GM12878 (cell line): ENCODE data around the gene TENT5A. TPM values are rescaled to one million over a fixed set of nuclear protein-coding genes. Genes with fewer than 3 reads are reported as not detected.

Source experiments
- ATAC-seq: fragments of 200-7000 bp; cut with Tn5 transposase; 3 replicates; pipeline ENCODE4 v1.9.1; 2020; ENCODE audit warnings: mild to moderate bottlenecking, moderate library complexity
- BruUV-seq: library from RNA; stranded (reverse); fragments of 400-500 nt; replicated peaks from 2 replicates; lab custom pipeline; 2021; lab: Mats Ljungman, UMichigan
- CTCF ChIA-PET: fragments of 300-600 bp; sonication (Branson Sonifier 250); formaldehyde crosslinking; extraction: SDS; loops from one replicate; lab custom pipeline; 2021; ENCODE audit warnings: inconsistent platforms; lab: Yijun Ruan, JAX
- POLR2A ChIA-PET: fragments of 350-600 bp; formaldehyde crosslinking; extraction: SDS; loops from one replicate; lab custom pipeline; 2021; ENCODE audit warnings: inconsistent platforms; lab: Charles Lee
- RAD21 ChIA-PET: fragments of 300-600 bp; sonication (Branson Sonifier 250); formaldehyde crosslinking; loops from one replicate; lab custom pipeline; 2023; ENCODE audit warnings: antibody characterized with exemption; ENCODE audit not compliant: unreplicated experiment; lab: Charles Lee
- SMC1A ChIA-PET: fragments of 300-600 bp; sonication (Branson Sonifier 250); formaldehyde crosslinking; loops from one replicate; lab custom pipeline; 2023; ENCODE audit not compliant: unreplicated experiment, uncharacterized antibody; lab: Charles Lee
- DNase-seq: peaks from one replicate; pipeline ENCODE4 v3.0.0-alpha.2; 2011; ENCODE audit warnings: low read depth, low spot score
- FAIRE-seq: peaks from 3 replicates; lab custom pipeline; 2011; peaks lifted over from hg19 to GRCh38; lab: Jason Lieb, UNC
- H2AFZ ChIP-seq: 2 replicates; pipeline ENCODE4 v1.6.0; 2011; ENCODE audit warnings: low read depth, low read length, control low read depth; ENCODE audit not compliant: control insufficient read depth
- H3K27ac ChIP-seq: 2 replicates; pipeline ENCODE4 v1.5.1; 2011; ENCODE audit warnings: control low read depth; ENCODE audit not compliant: control insufficient read depth, insufficient read depth
- H3K27me3 ChIP-seq, 2 experiments: replicated peaks in 1 of 2; 2 replicates each; pipeline versions ENCODE4 v1.6.0 to v1.6.1; 2011; ENCODE audit warnings: low read length in 1 of 2; ENCODE audit not compliant: control insufficient read depth in 2 of 2, insufficient read depth in 2 of 2
- H3K36me3 ChIP-seq, 2 experiments: 2 replicates each; pipeline ENCODE4 v1.5.1; 2011; ENCODE audit warnings: low read length in 1 of 2; ENCODE audit not compliant: control insufficient read depth in 2 of 2, insufficient read depth in 2 of 2
- H3K4me1 ChIP-seq: 2 replicates; pipeline ENCODE4 v1.6.1; 2011; ENCODE audit warnings: mild to moderate bottlenecking, low read length, moderate library complexity, mixed read lengths; ENCODE audit not compliant: control insufficient read depth, insufficient read depth
- H3K4me2 ChIP-seq: 2 replicates; pipeline ENCODE4 v1.6.0; 2011; ENCODE audit warnings: control low read depth; ENCODE audit not compliant: control insufficient read depth, insufficient read depth
- H3K4me3 ChIP-seq: fragments of 200-600 bp; sonication (generic); 2 replicates; pipeline ENCODE4 v1.5.1; 2016
- H3K79me2 ChIP-seq: 2 replicates; pipeline ENCODE4 v1.6.0; 2011; ENCODE audit warnings: low read length; ENCODE audit not compliant: control insufficient read depth, insufficient read depth
- H3K9ac ChIP-seq: 2 replicates; pipeline ENCODE4 v1.8.0; 2011; ENCODE audit warnings: low read length, control low read depth, mixed read lengths; ENCODE audit not compliant: control insufficient read depth, insufficient read depth
- H3K9me3 ChIP-seq: replicated peaks from 3 replicates; pipeline ENCODE4 v1.5.1; 2011; ENCODE audit warnings: mild to moderate bottlenecking, low read length; ENCODE audit not compliant: control insufficient read depth, insufficient read depth
- H4K20me1 ChIP-seq: 2 replicates; pipeline ENCODE4 v1.6.0; 2011; ENCODE audit not compliant: control insufficient read depth, insufficient read depth
- CBFB ChIP-seq: IDR thresholded peaks from 2 replicates; pipeline ENCODE4 v1.6.1; 2016; ENCODE audit warnings: antibody characterized with exemption, low read depth
- IRF4 ChIP-seq: IDR thresholded peaks from 2 replicates; pipeline ENCODE4 v1.6.1; 2011; ENCODE audit warnings: low read depth, low read length
- MEF2B ChIP-seq: fragments of 450-650 bp; IDR thresholded peaks from 2 replicates; pipeline ENCODE4 v1.6.1; 2018; ENCODE audit warnings: mild to moderate bottlenecking, moderate library complexity; ENCODE audit not compliant: partially characterized antibody, poor library complexity, severe bottlenecking
- NFYB ChIP-seq: IDR thresholded peaks from 2 replicates; pipeline ENCODE4 v1.6.1; 2011; ENCODE audit warnings: low read depth, mild to moderate bottlenecking, low read length, improper control_type of control experiment, moderate library complexity; ENCODE audit not compliant: insufficient read depth
- RBBP5 ChIP-seq: fragments of 200-600 bp; sonication (generic); conservative IDR thresholded peaks from 2 replicates; pipeline ENCODE4 v1.6.1; 2016
- SMAD5 ChIP-seq: IDR thresholded peaks from 2 replicates; pipeline ENCODE4 v1.6.1; 2016; ENCODE audit warnings: antibody characterized with exemption, low read depth
- SMC3 ChIP-seq: IDR thresholded peaks from 2 replicates; pipeline ENCODE4 v1.6.1; 2011; ENCODE audit warnings: low read length, improper control_type of control experiment, borderline replicate concordance
- SPI1 ChIP-seq: IDR thresholded peaks from 2 replicates; pipeline ENCODE4 v1.6.1; 2011; ENCODE audit warnings: low read depth, mild to moderate bottlenecking, low read length, moderate library complexity, borderline replicate concordance; ENCODE audit not compliant: insufficient read depth
- WGBS: methylation state at CpG from one replicate; pipeline ENCODE4 v1.1.6; 2016; ENCODE audit warnings: low lambda C conversion rate; ENCODE audit not compliant: insufficient replicate concordance, insufficient coverage; ENCODE audit errors: missing lambda C conversion rate; 5-methylcytosine and 5-hydroxymethylcytosine counted together
- in situ Hi-C: fragments of 300-500 bp; cut with MboI; formaldehyde crosslinking; loops from 9 replicates; pipeline ENCODE4 v1.14.3; 2018; ENCODE audit warnings: mixed read lengths
- intact Hi-C: fragments of 100-400 bp; cut with micrococcal nuclease; formaldehyde crosslinking; loops from one replicate; pipeline ENCODE4 v1.14.2; 2022; ENCODE audit not compliant: unreplicated experiment
- polyA plus RNA-seq, 11 experiments: library from polyadenylated mRNA; depleted of rRNA in 4 of 11; unstranded in 6 of 11; stranded (reverse) in 5 of 11; fragments of >200 nt; fragmentation: Nextera tagmentation in 4 of 11; fragmentation: Illumina TruSeq in 1 of 11; extraction: Ambion mirVana in 4 of 11; extraction: Trizol in 1 of 11; gene quantifications; 1 replicate in 1 of 11; 2 replicates in 10 of 11; pipeline versions ENCODE4 v1.2.1 to v1.2.3, GENCODE V29; 2011 to 2016; ENCODE audit warnings: inconsistent platforms in 2 of 11, missing spikeins in 2 of 11, low read depth in 1 of 11
- total RNA-seq, 4 experiments: library from RNA; depleted of rRNA in 3 of 4; stranded (reverse); fragments of >200 nt in 3 of 4; fragmentation: Illumina TruSeq in 1 of 4; extraction: Trizol in 1 of 4; gene quantifications; 2 replicates each; pipeline versions ENCODE4 v1.2.1 to v1.2.3, GENCODE V29; 2013 to 2021
- TF ChIP-seq, protein P1 (sequence below): fragments of 450-650 bp; IDR thresholded peaks from 2 replicates; pipeline ENCODE4 v1.6.1; 2017; ENCODE audit warnings: mild to moderate bottlenecking, low read depth, inconsistent platforms; ENCODE audit not compliant: poor library complexity, severe bottlenecking
- TF ChIP-seq, protein P2 (sequence below): IDR thresholded peaks from 2 replicates; pipeline ENCODE4 v1.6.1; 2012; ENCODE audit warnings: improper control_type of control experiment, low read depth, low read length; ENCODE audit not compliant: insufficient replicate concordance
- TF ChIP-seq, protein P3 (sequence below), 3 experiments: IDR thresholded peaks in 2 of 3; conservative IDR thresholded peaks in 1 of 3; 2 replicates each; pipeline ENCODE4 v1.5.1; 2011; ENCODE audit warnings: low read depth in 3 of 3, low read length in 3 of 3, mild to moderate bottlenecking in 3 of 3, control low read depth in 2 of 3, moderate library complexity in 2 of 3, inconsistent platforms in 1 of 3, mixed read lengths in 1 of 3; ENCODE audit not compliant: control insufficient read depth in 2 of 3, insufficient read depth in 1 of 3; ENCODE audit errors: extremely low read depth in 1 of 3

TENT5A gene
- total and polyA plus RNA-seq, 10 of the 15 experiments (the other 5 are each of a cell fraction or from before 2014, with no cell fraction given) = 0.25 to 9.6 (median 0.48) TPM

DNA sequence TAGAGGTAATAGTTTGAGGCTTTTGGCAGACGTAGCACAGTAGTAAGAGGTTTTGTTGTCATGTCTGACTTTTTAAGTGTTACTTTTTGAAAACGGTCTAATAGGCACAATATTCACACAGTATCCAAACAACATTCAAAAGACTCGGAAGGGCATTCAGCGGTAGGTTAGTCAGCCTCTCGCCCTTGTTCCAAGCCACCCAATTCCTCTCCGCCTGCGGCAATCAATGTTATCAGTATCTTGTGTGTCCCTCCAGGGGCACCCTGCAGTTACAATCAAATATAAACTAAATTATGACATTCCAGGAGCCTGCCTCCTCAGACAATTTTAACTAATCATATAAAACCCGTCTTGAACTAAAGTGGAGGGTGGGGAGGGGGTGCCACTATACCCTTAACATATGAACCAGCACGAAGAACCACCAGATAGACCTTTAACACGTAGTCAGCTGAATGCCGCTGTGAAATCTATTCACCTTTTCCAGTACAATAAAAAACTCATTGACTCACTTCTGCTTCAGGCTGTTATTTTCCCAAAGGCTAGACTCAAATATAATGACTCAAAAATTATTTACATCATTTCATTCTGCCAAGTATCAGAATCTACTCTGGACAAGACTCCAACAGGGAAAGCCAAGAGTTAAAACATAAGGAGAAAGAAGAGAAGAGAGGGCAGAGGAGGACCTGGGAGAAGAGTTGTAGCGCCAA lies 1.6 kb downstream of the TENT5A start:
- Histone ChIP-seq H4K20me1 (no peaks in the 10 kb centered on the region), H3K79me2 (no peaks in the 10 kb centered on the region), H3K27me3 (peaks cover 0 to 10% of the 10 kb centered on the region in 2 experiments), H3K4me2 (peak overlapping the region; percentile 71), H3K9ac (no peak overlapping the region), H3K4me3 (peak overlapping the region; percentile 10; the same call in 1 of the 2 replicates), H3K4me1 (no peaks in the 10 kb centered on the region), H3K36me3 (no peaks in the 10 kb centered on the region), H3K9me3 (peaks cover 1% of the 10 kb centered on the region; the same call in 1 of the 3 replicates), H2AFZ (no peak overlapping the region), H3K27ac (no peak overlapping the region)
- ATAC-seq (no peak), FAIRE-seq (no peak), DNase-seq (no peak)
- POLR2A ChIA-PET = no interaction called here
- RAD21 ChIA-PET = interaction anchor here (2.3 to 4.0 kb wide), 3 partner anchors 16 to 23 kb away, joined by 6 to 15 read pairs (median 10); no protein-coding TSS in a partner anchor
- CTCF ChIA-PET = interaction anchor here (0.6 kb wide), 1 partner anchor 17 kb away, joined by 3 read pairs; no protein-coding TSS in a partner anchor
- no TSS peak for BruUV-seq
- SMC1A ChIA-PET = interaction anchor here (0.8 to 3.0 kb wide), 3 partner anchors 21 to 244 kb away, joined by 3 to 13 read pairs (median 4); no protein-coding TSS in a partner anchor
- in situ Hi-C loops = no loop called here
- 6% methylated on average over 12 of the region's 12 CpGs for WGBS
- intact Hi-C loops = loop anchor here (5.0 to 10.0 kb wide), 3 partner anchors 256 to 1536 kb away; no protein-coding TSS in a partner anchor
- TF ChIP-seq RBBP5 (no peak), SMC3 (no peak), NFYB (no peak), SMAD5 (no peak), MEF2B (no peak), CBFB (no peak), SPI1 (no peak), IRF4 (no peak)
- TF ChIP-seq, protein P1, sequence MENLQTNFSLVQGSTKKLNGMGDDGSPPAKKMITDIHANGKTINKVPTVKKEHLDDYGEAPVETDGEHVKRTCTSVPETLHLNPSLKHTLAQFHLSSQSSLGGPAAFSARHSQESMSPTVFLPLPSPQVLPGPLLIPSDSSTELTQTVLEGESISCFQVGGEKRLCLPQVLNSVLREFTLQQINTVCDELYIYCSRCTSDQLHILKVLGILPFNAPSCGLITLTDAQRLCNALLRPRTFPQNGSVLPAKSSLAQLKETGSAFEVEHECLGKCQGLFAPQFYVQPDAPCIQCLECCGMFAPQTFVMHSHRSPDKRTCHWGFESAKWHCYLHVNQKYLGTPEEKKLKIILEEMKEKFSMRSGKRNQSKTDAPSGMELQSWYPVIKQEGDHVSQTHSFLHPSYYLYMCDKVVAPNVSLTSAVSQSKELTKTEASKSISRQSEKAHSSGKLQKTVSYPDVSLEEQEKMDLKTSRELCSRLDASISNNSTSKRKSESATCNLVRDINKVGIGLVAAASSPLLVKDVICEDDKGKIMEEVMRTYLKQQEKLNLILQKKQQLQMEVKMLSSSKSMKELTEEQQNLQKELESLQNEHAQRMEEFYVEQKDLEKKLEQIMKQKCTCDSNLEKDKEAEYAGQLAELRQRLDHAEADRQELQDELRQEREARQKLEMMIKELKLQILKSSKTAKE = no peak
- TF ChIP-seq, protein P2, sequence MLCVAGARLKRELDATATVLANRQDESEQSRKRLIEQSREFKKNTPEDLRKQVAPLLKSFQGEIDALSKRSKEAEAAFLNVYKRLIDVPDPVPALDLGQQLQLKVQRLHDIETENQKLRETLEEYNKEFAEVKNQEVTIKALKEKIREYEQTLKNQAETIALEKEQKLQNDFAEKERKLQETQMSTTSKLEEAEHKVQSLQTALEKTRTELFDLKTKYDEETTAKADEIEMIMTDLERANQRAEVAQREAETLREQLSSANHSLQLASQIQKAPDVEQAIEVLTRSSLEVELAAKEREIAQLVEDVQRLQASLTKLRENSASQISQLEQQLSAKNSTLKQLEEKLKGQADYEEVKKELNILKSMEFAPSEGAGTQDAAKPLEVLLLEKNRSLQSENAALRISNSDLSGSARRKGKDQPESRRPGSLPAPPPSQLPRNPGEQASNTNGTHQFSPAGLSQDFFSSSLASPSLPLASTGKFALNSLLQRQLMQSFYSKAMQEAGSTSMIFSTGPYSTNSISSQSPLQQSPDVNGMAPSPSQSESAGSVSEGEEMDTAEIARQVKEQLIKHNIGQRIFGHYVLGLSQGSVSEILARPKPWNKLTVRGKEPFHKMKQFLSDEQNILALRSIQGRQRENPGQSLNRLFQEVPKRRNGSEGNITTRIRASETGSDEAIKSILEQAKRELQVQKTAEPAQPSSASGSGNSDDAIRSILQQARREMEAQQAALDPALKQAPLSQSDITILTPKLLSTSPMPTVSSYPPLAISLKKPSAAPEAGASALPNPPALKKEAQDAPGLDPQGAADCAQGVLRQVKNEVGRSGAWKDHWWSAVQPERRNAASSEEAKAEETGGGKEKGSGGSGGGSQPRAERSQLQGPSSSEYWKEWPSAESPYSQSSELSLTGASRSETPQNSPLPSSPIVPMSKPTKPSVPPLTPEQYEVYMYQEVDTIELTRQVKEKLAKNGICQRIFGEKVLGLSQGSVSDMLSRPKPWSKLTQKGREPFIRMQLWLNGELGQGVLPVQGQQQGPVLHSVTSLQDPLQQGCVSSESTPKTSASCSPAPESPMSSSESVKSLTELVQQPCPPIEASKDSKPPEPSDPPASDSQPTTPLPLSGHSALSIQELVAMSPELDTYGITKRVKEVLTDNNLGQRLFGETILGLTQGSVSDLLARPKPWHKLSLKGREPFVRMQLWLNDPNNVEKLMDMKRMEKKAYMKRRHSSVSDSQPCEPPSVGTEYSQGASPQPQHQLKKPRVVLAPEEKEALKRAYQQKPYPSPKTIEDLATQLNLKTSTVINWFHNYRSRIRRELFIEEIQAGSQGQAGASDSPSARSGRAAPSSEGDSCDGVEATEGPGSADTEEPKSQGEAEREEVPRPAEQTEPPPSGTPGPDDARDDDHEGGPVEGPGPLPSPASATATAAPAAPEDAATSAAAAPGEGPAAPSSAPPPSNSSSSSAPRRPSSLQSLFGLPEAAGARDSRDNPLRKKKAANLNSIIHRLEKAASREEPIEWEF = no peak
- TF ChIP-seq, protein P3, sequence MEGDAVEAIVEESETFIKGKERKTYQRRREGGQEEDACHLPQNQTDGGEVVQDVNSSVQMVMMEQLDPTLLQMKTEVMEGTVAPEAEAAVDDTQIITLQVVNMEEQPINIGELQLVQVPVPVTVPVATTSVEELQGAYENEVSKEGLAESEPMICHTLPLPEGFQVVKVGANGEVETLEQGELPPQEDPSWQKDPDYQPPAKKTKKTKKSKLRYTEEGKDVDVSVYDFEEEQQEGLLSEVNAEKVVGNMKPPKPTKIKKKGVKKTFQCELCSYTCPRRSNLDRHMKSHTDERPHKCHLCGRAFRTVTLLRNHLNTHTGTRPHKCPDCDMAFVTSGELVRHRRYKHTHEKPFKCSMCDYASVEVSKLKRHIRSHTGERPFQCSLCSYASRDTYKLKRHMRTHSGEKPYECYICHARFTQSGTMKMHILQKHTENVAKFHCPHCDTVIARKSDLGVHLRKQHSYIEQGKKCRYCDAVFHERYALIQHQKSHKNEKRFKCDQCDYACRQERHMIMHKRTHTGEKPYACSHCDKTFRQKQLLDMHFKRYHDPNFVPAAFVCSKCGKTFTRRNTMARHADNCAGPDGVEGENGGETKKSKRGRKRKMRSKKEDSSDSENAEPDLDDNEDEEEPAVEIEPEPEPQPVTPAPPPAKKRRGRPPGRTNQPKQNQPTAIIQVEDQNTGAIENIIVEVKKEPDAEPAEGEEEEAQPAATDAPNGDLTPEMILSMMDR (IDR thresholded peaks at IDR 0.05 in 2 of 3, conservative IDR thresholded peaks at IDR 0.05 in 1 of 3; ENCODE audit: control insufficient read depth in 2 of 3, extremely low read depth in 1 of 3, insufficient read depth in 1 of 3, low read depth in 3 of 3, low read length in 3 of 3) = no peak
